OCI-LY7 (cell line): ENCODE measurements around the gene PCDHA12.

Experiments used
- EZH2phosphoT487 ChIP-seq: fragments of 200-600 bp; sonication (generic); IDR thresholded peaks from 2 replicates; pipeline ENCODE4 v1.6.1; 2018; ENCODE audit warnings: low read depth, borderline replicate concordance, mild to moderate bottlenecking, mixed run types, antibody characterized with exemption, low read length, moderate library complexity, mixed read lengths
- TF ChIP-seq, protein P1 (sequence below): fragments of 200-600 bp; sonication (generic); conservative IDR thresholded peaks from 2 replicates; pipeline ENCODE4 v1.5.1; 2014; ENCODE audit warnings: mild to moderate bottlenecking, antibody characterized with exemption, low read length, moderate library complexity, mixed read lengths

DNA sequence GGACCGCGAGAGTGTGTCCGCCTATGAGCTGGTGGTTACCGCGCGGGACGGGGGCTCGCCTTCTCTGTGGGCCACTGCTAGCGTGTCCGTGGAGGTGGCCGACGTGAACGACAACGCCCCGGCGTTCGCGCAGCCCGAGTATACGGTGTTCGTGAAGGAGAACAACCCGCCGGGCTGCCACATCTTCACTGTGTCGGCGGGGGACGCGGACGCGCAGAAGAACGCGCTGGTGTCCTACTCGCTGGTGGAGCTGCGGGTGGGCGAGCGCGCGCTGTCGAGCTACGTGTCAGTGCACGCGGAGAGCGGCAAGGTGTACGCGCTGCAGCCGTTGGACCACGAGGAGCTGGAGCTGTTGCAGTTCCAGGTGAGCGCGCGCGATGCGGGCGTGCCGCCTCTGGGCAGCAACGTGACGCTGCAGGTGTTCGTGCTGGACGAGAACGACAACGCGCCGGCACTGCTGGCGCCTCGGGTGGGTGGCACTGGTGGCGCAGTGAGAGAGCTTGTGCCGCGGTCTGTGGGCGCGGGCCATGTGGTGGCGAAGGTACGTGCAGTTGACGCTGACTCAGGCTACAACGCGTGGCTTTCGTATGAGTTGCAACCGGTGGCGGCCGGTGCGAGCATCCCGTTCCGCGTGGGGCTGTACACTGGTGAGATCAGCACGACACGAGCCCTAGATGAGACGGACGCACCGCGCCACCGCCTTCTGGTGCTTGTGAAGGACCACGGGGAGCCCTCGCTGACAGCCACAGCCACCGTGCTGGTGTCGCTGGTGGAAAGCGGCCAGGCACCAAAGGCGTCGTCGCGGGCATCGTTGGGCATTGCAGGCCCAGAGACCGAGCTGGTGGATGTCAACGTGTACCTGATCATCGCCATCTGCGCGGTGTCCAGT is 39.2 kb upstream of the PCDHA12 start:
- TF ChIP-seq, protein P1, sequence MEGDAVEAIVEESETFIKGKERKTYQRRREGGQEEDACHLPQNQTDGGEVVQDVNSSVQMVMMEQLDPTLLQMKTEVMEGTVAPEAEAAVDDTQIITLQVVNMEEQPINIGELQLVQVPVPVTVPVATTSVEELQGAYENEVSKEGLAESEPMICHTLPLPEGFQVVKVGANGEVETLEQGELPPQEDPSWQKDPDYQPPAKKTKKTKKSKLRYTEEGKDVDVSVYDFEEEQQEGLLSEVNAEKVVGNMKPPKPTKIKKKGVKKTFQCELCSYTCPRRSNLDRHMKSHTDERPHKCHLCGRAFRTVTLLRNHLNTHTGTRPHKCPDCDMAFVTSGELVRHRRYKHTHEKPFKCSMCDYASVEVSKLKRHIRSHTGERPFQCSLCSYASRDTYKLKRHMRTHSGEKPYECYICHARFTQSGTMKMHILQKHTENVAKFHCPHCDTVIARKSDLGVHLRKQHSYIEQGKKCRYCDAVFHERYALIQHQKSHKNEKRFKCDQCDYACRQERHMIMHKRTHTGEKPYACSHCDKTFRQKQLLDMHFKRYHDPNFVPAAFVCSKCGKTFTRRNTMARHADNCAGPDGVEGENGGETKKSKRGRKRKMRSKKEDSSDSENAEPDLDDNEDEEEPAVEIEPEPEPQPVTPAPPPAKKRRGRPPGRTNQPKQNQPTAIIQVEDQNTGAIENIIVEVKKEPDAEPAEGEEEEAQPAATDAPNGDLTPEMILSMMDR: no peak
- no peak for TF ChIP-seq EZH2phosphoT487
